Ishikawa (cell line): Measurements from ENCODE around the gene LRATD1.

Source experiments
- CEBPB ChIP-seq: IDR thresholded peaks from 2 replicates; pipeline ENCODE4 v1.6.1; 2012
- CREB1 ChIP-seq: IDR thresholded peaks from 2 replicates; pipeline ENCODE4 v1.6.1; 2012; ENCODE audit warnings: low read depth
- EGR1 ChIP-seq: IDR thresholded peaks from 2 replicates; pipeline ENCODE4 v1.6.1; 2012
- EP300 ChIP-seq: IDR thresholded peaks from 2 replicates; pipeline ENCODE4 v1.6.1; 2012; ENCODE audit warnings: borderline replicate concordance
- FOXM1 ChIP-seq: IDR thresholded peaks from 2 replicates; pipeline ENCODE4 v1.6.1; 2012; ENCODE audit warnings: low read depth, borderline replicate concordance
- MAX ChIP-seq: IDR thresholded peaks from 2 replicates; pipeline ENCODE4 v1.6.1; 2012
- NFIC ChIP-seq: IDR thresholded peaks from 2 replicates; pipeline ENCODE4 v1.6.1; 2012
- RAD21 ChIP-seq: IDR thresholded peaks from 2 replicates; pipeline ENCODE4 v1.6.1; 2012; ENCODE audit warnings: low read depth
- REST ChIP-seq: IDR thresholded peaks from 2 replicates; pipeline ENCODE4 v1.6.1; 2012; ENCODE audit warnings: low read depth, mild to moderate bottlenecking
- TAF1 ChIP-seq: IDR thresholded peaks from 2 replicates; pipeline ENCODE4 v1.6.1; 2012; ENCODE audit warnings: low read depth, mild to moderate bottlenecking
- TCF12 ChIP-seq: IDR thresholded peaks from 2 replicates; pipeline ENCODE4 v1.6.1; 2012; ENCODE audit warnings: low read depth
- TEAD4 ChIP-seq: IDR thresholded peaks from 2 replicates; pipeline ENCODE4 v1.6.1; 2012
- USF1 ChIP-seq: IDR thresholded peaks from 2 replicates; pipeline ENCODE4 v1.6.1; 2012
- YY1 ChIP-seq: IDR thresholded peaks from 2 replicates; pipeline ENCODE4 v1.6.1; 2012; ENCODE audit warnings: low read depth
- ZBTB7A ChIP-seq: IDR thresholded peaks from 2 replicates; pipeline ENCODE4 v1.6.1; 2012; ENCODE audit warnings: low read depth

LRATD1 gene

GRCh38 chr2:14635391-14635871 lies 2.9 kb downstream of the LRATD1 start:
- TF ChIP-seq USF1 (no peak), CREB1 (no peak)

GRCh38 chr2:14638488-14638887 lies 6.0 kb downstream of the LRATD1 start:
- TF ChIP-seq TAF1 = no peak
- no peak for TF ChIP-seq ZBTB7A
- no peak for TF ChIP-seq CREB1
- no peak for TF ChIP-seq FOXM1
- TF ChIP-seq REST = no peak
- TF ChIP-seq NFIC = no peak

- TF ChIP-seq MAX (no peak), RAD21 (no peak), EP300 (no peak), USF1 (no peak), CREB1 (no peak)
Observed at GRCh38 chr2:14641116-14641515, 8.6 kb downstream of the LRATD1 start.

GRCh38 chr2:14642499-14642898 lies 10.0 kb downstream of the LRATD1 start:
- TF ChIP-seq EGR1 (no peak), REST (no peak), TCF12 (no peak), NFIC (no peak), CEBPB (no peak), ZBTB7A (no peak), EP300 (no peak), TAF1 (no peak), YY1 (no peak), MAX (no peak), CREB1 (no peak), TEAD4 (no peak), FOXM1 (no peak)

- TF ChIP-seq CREB1 = no peak
- no peak for TF ChIP-seq CEBPB
- TF ChIP-seq NFIC = no peak
- no peak for TF ChIP-seq FOXM1
Observed at GRCh38 chr2:14647714-14648113, 15.2 kb downstream of the LRATD1 start.

GRCh38 chr2:14650066-14650465 lies 17.5 kb downstream of the LRATD1 start:
- TF ChIP-seq EGR1 = no peak
- no peak for TF ChIP-seq REST
- no peak for TF ChIP-seq RAD21
